ENCODE measurements around the gene CRABP2. TPM values are rescaled to one million over a fixed set of nuclear protein-coding genes. Genes with fewer than 3 reads are reported as not detected.

The CRABP2 gene
- total RNA-seq, 1 experiment from 2014 or later = 209 TPM

DNA sequence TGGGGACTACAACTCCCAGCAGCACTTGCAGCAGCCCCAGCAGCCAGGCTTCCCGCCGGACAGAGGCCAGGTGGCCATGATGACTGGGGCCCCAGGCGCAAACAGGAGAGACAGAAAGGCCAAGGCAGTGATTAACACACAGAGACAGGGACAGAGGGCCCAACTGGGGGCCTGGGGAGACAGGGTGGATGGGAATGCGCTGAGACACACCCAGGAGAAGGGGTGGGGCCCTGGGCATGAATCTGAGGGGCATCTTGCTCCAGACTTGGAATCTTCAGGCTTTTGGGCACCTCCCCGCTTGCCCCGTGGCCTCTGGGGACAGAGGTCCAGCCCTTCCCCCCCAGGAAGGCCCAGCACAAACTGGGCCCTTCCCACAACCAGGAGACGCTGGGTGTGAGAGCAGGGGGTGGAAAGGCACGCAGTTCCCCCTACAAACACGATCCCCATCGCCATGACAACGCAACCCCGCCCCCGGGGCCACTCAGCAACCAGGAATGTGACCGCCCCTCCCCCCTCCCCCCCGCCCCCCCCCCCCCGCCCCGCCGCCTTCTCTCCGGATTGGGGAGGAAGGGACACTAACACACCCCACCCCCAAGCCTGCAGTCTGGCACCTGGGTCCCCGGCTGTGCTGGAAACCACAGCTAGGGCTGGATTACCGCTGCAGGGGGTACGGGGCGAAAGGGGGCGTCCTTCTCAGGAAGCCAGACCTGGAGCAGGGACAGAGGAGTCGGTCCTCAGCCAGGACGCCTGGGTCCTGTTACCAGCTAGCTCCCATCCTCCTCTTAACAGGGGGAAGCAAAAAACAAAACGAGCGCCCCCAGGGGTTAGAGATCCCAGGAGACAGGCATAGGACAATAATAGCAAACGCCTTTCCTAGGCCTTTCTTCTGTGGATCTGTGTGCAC is 41.6 kb upstream of the CRABP2 start:
- Histone ChIP-seq H3K27me3 (ENCODE audit: insufficient read depth, low read length) (no peaks in the 10 kb centered on the region), H3K9me3 (ENCODE audit: control insufficient read depth in 1 of 2, insufficient read depth in 1 of 2, low read depth in 1 of 2, low read length in 2 of 2) (no peaks in the 10 kb centered on the region), H3K9ac (ENCODE audit: low read length) (peak overlapping the region; percentile 94), H3K36me3 (ENCODE audit: control insufficient read depth in 1 of 2, insufficient read depth in 2 of 2, low read length in 2 of 2) (peaks cover 16 to 21% of the 10 kb centered on the region in 2 experiments; a peak in 2 of 4 replicates), H3K4me2 (ENCODE audit: low read length) (peak overlapping the region; percentile 97), H2AFZ (ENCODE audit: low read depth, low read length, poor library complexity, severe bottlenecking) (no peak overlapping the region), H3K27ac (ENCODE audit: low read depth, low read length) (peak overlapping the region; percentile 99), H3K79me2 (ENCODE audit: insufficient read depth, low read length) (peaks cover 85% of the 10 kb centered on the region), H3K4me3 (replicated peaks in 1 of 2; ENCODE audit: low read depth in 1 of 2, low read length in 2 of 2) (peak overlapping the region; percentile 67 to 97), H3K4me1 (ENCODE audit: control insufficient read depth in 1 of 2, insufficient read depth in 2 of 2, low read length in 2 of 2) (peaks cover 29 to 64% of the 10 kb centered on the region in 2 experiments), H3K9me2 (ENCODE audit: insufficient read depth) (no peaks in the 10 kb centered on the region), H4K20me1 (ENCODE audit: insufficient read depth) (no peaks in the 10 kb centered on the region)
- ChIA-PET CTCF (interaction anchor here (0.7 to 1.8 kb wide), 5 partner anchors 18 to 57 kb away, joined by 3 to 12 read pairs (median 4); partner anchors contain the start of genes ISG20L2, METTL25B and PRCC), RAD21 (ENCODE audit: low non-redundant PET in 1 of 2, low total read pairs in 2 of 2, uncharacterized antibody in 2 of 2, unreplicated experiment in 2 of 2) (interaction anchor here in 1 of 2 experiments (1.0 kb wide), 1 partner anchor 19 kb away, joined by 3 read pairs; the partner anchor contains the start of genes ISG20L2 and METTL25B), POLR2A (interaction anchor here (1.0 to 1.5 kb wide), 3 partner anchors 19 to 58 kb away, joined by 3 to 7 read pairs (median 5); partner anchors contain the start of genes ISG20L2, METTL25B and PRCC)
- ATAC-seq (peak; percentile 47), DNase-seq (ENCODE audit: low read depth, low spot score) (peak; percentile 61)
- no TSS peak for BruUV-seq (replicated peaks)
- intact Hi-C loops (cut with micrococcal nuclease) = loop anchor here (1.0 to 10.0 kb wide), 2 partner anchors 20 to 242 kb away; partner anchors contain the start of genes MEF2D and PRCC
- TF ChIP-seq JUND (IDR thresholded peaks at IDR 0.05) = no peak
- TF ChIP-seq, protein P1, sequence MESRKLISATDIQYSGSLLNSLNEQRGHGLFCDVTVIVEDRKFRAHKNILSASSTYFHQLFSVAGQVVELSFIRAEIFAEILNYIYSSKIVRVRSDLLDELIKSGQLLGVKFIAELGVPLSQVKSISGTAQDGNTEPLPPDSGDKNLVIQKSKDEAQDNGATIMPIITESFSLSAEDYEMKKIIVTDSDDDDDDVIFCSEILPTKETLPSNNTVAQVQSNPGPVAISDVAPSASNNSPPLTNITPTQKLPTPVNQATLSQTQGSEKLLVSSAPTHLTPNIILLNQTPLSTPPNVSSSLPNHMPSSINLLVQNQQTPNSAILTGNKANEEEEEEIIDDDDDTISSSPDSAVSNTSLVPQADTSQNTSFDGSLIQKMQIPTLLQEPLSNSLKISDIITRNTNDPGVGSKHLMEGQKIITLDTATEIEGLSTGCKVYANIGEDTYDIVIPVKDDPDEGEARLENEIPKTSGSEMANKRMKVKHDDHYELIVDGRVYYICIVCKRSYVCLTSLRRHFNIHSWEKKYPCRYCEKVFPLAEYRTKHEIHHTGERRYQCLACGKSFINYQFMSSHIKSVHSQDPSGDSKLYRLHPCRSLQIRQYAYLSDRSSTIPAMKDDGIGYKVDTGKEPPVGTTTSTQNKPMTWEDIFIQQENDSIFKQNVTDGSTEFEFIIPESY (IDR thresholded peaks at IDR 0.05; ENCODE audit: extremely low read depth, insufficient replicate concordance, low read length) = no peak
- no peak for TF ChIP-seq FOSL1 (IDR thresholded peaks at IDR 0.05; ENCODE audit: low read depth)
- TF ChIP-seq CBX3 (IDR thresholded peaks at IDR 0.05; ENCODE audit: low read depth) = no peak
- TF ChIP-seq, protein P2, sequence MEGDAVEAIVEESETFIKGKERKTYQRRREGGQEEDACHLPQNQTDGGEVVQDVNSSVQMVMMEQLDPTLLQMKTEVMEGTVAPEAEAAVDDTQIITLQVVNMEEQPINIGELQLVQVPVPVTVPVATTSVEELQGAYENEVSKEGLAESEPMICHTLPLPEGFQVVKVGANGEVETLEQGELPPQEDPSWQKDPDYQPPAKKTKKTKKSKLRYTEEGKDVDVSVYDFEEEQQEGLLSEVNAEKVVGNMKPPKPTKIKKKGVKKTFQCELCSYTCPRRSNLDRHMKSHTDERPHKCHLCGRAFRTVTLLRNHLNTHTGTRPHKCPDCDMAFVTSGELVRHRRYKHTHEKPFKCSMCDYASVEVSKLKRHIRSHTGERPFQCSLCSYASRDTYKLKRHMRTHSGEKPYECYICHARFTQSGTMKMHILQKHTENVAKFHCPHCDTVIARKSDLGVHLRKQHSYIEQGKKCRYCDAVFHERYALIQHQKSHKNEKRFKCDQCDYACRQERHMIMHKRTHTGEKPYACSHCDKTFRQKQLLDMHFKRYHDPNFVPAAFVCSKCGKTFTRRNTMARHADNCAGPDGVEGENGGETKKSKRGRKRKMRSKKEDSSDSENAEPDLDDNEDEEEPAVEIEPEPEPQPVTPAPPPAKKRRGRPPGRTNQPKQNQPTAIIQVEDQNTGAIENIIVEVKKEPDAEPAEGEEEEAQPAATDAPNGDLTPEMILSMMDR (IDR thresholded peaks at IDR 0.05 in 2 of 3, conservative IDR thresholded peaks at IDR 0.05 in 1 of 3; ENCODE audit: borderline replicate concordance in 1 of 3, insufficient read depth in 1 of 3, low read depth in 2 of 3, low read length in 2 of 3) = peak in 2 of 3 experiments; percentile 39 to 41; a peak in 3 of 6 replicates
- TF ChIP-seq SP1 (IDR thresholded peaks at IDR 0.05; ENCODE audit: low read depth) = no peak
- TF ChIP-seq ZNF274 (IDR thresholded peaks at IDR 0.05; ENCODE audit: low read depth, low read length) = no peak
- TF ChIP-seq, protein P3, sequence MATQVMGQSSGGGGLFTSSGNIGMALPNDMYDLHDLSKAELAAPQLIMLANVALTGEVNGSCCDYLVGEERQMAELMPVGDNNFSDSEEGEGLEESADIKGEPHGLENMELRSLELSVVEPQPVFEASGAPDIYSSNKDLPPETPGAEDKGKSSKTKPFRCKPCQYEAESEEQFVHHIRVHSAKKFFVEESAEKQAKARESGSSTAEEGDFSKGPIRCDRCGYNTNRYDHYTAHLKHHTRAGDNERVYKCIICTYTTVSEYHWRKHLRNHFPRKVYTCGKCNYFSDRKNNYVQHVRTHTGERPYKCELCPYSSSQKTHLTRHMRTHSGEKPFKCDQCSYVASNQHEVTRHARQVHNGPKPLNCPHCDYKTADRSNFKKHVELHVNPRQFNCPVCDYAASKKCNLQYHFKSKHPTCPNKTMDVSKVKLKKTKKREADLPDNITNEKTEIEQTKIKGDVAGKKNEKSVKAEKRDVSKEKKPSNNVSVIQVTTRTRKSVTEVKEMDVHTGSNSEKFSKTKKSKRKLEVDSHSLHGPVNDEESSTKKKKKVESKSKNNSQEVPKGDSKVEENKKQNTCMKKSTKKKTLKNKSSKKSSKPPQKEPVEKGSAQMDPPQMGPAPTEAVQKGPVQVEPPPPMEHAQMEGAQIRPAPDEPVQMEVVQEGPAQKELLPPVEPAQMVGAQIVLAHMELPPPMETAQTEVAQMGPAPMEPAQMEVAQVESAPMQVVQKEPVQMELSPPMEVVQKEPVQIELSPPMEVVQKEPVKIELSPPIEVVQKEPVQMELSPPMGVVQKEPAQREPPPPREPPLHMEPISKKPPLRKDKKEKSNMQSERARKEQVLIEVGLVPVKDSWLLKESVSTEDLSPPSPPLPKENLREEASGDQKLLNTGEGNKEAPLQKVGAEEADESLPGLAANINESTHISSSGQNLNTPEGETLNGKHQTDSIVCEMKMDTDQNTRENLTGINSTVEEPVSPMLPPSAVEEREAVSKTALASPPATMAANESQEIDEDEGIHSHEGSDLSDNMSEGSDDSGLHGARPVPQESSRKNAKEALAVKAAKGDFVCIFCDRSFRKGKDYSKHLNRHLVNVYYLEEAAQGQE (IDR thresholded peaks at IDR 0.05; ENCODE audit: low read depth) = no peak
- peak; percentile 67 for TF ChIP-seq ZFX (IDR thresholded peaks at IDR 0.05)
- no peak for TF ChIP-seq ELF1 (IDR thresholded peaks at IDR 0.05; ENCODE audit: borderline replicate concordance, low read depth)
- TF ChIP-seq, protein P4, sequence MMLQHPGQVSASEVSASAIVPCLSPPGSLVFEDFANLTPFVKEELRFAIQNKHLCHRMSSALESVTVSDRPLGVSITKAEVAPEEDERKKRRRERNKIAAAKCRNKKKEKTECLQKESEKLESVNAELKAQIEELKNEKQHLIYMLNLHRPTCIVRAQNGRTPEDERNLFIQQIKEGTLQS (IDR thresholded peaks at IDR 0.05) = no peak
- no peak for TF ChIP-seq EZH2phosphoT487 (IDR thresholded peaks at IDR 0.05; ENCODE audit: borderline replicate concordance)
- TF ChIP-seq TCF7L2 (IDR thresholded peaks at IDR 0.05; ENCODE audit: borderline replicate concordance, extremely low read depth, insufficient read depth, insufficient read length) = no peak
- TF ChIP-seq YY1 (IDR thresholded peaks at IDR 0.05; ENCODE audit: extremely low read depth, insufficient replicate concordance, low read depth, low read length) = peak; percentile 89
- no peak for TF ChIP-seq EGR1 (IDR thresholded peaks at IDR 0.05; ENCODE audit: low read depth)
- TF ChIP-seq, protein P5, sequence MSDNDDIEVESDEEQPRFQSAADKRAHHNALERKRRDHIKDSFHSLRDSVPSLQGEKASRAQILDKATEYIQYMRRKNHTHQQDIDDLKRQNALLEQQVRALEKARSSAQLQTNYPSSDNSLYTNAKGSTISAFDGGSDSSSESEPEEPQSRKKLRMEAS (IDR thresholded peaks at IDR 0.05) = no peak

Data from HCT116 (cell line).